SIG-M5 (cell line): ENCODE data around the gene SLC6A18.

ENCODE experiments used
- DNase-seq: peaks from one replicate; lab custom pipeline; 2025; lab: John Stamatoyannopoulos, UW

The SLC6A18 gene

DNA sequence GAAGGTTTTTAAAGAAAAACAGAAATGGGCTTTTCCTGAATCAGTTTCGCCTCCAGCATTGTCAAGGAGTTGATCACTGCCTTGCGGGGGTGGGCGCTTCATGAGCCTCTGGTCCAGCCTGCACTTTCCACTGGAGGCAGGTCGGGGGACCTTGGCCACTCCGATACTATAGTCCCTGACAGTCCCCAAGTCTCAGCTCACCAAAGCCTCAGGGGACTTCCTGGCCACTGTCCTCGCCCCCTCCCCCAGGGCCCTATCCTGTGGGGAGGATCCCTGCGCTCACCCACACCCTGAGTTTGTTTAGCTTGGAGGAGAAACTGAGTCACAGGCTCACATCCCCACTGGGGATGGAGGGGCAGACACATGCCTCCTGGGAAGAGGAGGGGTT, 22.4 kb upstream of the SLC6A18 start:
- DNase-seq: no peak

- no peak for DNase-seq
Measured at GRCh38 chr5:1203311-1203967, 21.7 kb upstream of the SLC6A18 start.

GRCh38 chr5:1203968-1204692, 21.1 kb upstream of the SLC6A18 start:
- no peak for DNase-seq

DNA sequence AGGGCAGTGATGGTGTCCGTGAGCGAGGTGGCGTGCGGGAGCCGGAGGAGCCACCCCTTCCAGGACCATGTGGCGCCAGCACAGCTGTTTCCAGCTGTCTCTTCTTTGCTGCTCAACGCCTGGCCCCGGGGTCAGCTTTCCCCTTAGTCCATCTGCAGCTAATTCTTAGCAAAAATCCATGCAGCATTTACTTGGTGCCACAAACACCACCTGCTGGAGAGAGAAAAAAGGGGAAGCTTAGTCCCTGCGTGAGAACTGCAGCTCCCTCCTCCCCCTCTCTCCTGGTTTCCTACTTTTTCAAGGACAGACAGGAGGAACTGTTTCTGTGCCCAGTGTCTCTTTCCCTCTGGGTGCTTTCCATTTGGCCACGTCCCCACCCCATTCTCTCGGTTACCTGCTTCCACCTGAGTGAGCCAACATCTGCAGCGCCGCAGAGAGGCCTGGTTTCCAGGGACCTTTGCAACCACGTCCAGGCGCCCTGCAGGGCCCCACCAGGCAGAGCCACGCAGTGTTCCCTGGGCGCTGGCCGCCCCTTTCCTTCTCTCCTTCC, 20.4 kb upstream of the SLC6A18 start:
- DNase-seq: no peak

- no peak for DNase-seq
Measured at GRCh38 chr5:1205255-1206180, 19.7 kb upstream of the SLC6A18 start.

GRCh38 chr5:1206521-1207412, 18.4 kb upstream of the SLC6A18 start:
- no peak for DNase-seq

- no peak for DNase-seq
Measured at GRCh38 chr5:1207555-1207954, 17.6 kb upstream of the SLC6A18 start.

DNA sequence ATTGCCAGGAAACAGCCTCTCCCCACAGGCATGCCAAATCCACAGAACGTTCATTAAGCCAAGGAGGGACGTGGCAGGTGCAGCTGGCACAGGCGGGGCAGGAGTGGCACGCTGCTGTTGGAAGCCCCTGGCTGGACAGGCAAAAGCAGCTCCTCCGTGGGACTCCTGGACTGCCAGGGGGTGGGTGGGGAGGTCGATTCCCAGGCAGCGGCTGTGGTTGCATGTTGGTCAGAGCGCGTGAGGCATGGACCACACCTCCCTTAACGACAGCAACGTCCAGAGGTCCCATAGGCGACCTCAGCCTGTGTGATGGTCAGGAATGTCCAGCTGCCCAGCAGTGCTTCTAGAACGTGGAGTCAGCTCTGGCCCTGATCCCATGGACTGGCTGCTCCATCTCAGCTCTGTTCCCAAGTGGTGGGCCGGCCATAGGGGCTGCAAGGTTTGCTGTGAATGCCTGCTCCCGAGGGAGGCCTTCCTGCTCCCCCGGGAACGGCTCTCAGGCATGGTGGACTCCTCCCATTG, 16.9 kb upstream of the SLC6A18 start:
- DNase-seq: no peak

- DNase-seq: no peak
Measured at GRCh38 chr5:1208743-1209488, 16.3 kb upstream of the SLC6A18 start.

- DNase-seq: no peak
Measured at GRCh38 chr5:1209489-1209852, 15.7 kb upstream of the SLC6A18 start.

GRCh38 chr5:1209896-1210776, 15.0 kb upstream of the SLC6A18 start:
- no peak for DNase-seq

DNA sequence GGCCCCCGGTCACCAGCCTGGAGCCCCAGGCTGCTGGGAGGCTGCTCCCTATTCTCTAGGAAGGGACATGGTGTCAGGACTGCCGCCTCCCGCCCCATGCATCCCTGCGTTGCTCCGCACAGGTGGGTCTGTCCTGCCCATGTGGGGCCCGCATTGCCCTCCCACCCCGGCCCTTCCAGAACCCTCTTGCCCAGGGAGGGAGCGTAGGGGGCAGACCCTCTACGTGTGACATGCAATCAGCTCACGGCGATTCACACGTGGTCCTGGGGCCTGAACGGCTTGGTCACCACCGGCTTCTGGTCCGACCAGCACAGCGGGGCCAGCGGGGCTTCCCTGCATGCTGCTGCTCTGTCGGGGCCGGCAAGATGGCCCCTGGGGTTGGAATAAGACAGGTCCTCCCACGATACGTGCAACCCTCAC, 14.3 kb upstream of the SLC6A18 start:
- no peak for DNase-seq

GRCh38 chr5:1211701-1212100, 13.5 kb upstream of the SLC6A18 start:
- no peak for DNase-seq

- no peak for DNase-seq
Measured at GRCh38 chr5:1212271-1212670, 12.9 kb upstream of the SLC6A18 start.

GRCh38 chr5:1212881-1213280, 12.3 kb upstream of the SLC6A18 start:
- no peak for DNase-seq

- no peak for DNase-seq
Measured at GRCh38 chr5:1213508-1214162, 11.5 kb upstream of the SLC6A18 start.

DNA sequence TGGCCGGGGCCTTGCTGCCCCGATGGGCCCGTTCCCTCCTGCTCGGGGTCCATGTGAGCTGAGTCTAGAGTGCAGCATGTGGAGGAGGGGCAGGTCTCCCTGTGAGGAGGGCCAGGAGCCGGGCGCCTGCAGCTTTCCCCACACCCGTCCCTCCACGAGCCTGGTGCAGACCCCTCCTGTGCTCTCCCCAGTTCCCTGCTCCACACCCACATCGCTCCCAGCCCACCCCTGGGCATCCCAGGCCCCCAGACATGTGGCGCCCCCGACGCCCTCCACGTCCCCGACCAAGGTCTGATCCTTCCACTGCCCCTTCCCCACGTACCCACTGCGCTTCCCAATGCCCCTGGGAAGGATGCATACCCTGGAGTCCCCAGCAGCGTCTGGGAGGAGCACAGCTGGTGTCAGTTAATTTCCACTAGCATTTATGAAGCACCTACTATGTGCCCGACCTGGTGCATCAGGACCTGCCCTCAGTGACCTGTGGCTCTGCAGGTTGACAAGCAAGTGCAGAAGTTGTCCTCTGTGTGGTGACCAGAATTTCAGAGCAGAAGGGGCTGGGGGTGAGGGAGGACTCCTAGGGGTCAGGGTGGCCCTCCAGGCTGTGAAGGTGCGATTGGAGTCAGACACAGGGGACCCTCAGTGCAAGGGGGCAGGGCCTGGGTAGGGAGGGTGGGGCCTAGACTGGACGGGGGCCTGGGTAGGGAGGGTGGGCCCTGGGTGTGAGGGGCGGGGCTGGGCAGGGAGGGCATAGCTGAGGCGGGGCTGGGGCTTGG, 10.8 kb upstream of the SLC6A18 start:
- DNase-seq: no peak

DNA sequence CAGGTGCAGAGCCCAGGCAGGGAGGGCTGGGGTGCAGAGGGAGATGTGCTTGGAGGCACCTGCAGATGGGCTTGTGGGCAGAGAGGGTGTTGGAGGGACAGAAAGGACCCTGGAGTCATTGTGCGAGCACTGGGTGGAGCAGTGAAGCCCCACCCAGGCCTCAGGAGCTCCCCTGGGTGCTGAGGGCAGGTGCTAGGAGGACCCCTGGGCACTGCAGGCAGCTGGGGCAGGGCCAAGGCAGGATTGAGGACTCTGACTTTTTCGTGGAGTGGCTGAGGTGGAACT, 10.3 kb upstream of the SLC6A18 start:
- DNase-seq: no peak
